GM18519 (cell line): ENCODE measurements around the gene DLG1.

Source experiments
- ATAC-seq: cut with Tn5 transposase; IDR thresholded peaks from one replicate; pipeline ENCODE4 v1.9.1; 2021; ENCODE audit warnings: mild to moderate bottlenecking, moderate library complexity; ENCODE audit not compliant: unreplicated experiment, low FRiP score

Gene DLG1

GRCh38 chr3:197320582-197320981, 22.2 kb upstream of the DLG1 start:
- ATAC-seq: no peak

- no peak for ATAC-seq
Observed at GRCh38 chr3:197317250-197317963, 19.0 kb upstream of the DLG1 start.

- no peak for ATAC-seq
Observed at GRCh38 chr3:197312431-197312830, 14.0 kb upstream of the DLG1 start.

- no peak for ATAC-seq
Observed at GRCh38 chr3:197311591-197311990, 13.2 kb upstream of the DLG1 start.

- no peak for ATAC-seq
Observed at GRCh38 chr3:197309528-197310361, 11.3 kb upstream of the DLG1 start.

GRCh38 chr3:197308591-197308990, 10.2 kb upstream of the DLG1 start:
- ATAC-seq: no peak

GRCh38 chr3:197306374-197307086, 8.1 kb upstream of the DLG1 start:
- ATAC-seq: no peak

- peak; percentile 82 for ATAC-seq
Observed at GRCh38 chr3:197305854-197306253, 7.4 kb upstream of the DLG1 start.

GRCh38 chr3:197303452-197303851, 5.0 kb upstream of the DLG1 start:
- no peak for ATAC-seq

- no peak for ATAC-seq
Observed at GRCh38 chr3:197302696-197303341, 4.4 kb upstream of the DLG1 start.

GRCh38 chr3:197302033-197302432, 3.6 kb upstream of the DLG1 start:
- ATAC-seq: no peak

- ATAC-seq: no peak
Observed at GRCh38 chr3:197300361-197300760, 1.9 kb upstream of the DLG1 start.

- ATAC-seq: no peak
Observed at GRCh38 chr3:197298945-197299854, 788 bp upstream of the DLG1 start.

- ATAC-seq: peak; percentile 60
Observed at GRCh38 chr3:197297476-197298340, 704 bp downstream of the DLG1 start.

GRCh38 chr3:197297002-197297401, 1.4 kb downstream of the DLG1 start:
- ATAC-seq: no peak

- ATAC-seq: no peak
Observed at GRCh38 chr3:197296545-197296944, 1.9 kb downstream of the DLG1 start.

GRCh38 chr3:197295871-197296270, 2.5 kb downstream of the DLG1 start:
- no peak for ATAC-seq

GRCh38 chr3:197293605-197294237, 4.7 kb downstream of the DLG1 start:
- no peak for ATAC-seq
